ENCODE results near the gene ACE.

Gene ACE

DNA sequence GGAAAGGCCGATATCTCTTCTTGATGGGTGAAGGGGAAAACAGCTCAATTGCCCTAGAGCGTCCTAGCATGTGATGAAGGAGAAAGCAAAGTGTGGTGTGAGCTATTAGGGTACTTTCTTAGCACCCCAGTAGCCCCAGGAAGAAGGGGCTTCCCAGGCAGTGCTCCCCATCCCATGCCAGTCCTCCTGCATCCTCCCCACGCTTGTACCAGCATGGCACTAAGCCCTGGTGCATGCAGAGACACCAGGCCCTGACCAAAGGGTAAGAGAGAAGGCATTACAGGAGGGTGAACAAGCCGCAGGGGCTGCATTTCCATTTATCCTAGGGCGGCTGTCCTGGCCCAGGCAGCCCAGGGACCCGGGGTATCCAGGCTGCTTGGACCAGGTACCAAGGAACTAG is 33.8 kb upstream of the ACE start:
- POLR2A ChIA-PET: no interaction called here
- TF ChIP-seq, protein P1, sequence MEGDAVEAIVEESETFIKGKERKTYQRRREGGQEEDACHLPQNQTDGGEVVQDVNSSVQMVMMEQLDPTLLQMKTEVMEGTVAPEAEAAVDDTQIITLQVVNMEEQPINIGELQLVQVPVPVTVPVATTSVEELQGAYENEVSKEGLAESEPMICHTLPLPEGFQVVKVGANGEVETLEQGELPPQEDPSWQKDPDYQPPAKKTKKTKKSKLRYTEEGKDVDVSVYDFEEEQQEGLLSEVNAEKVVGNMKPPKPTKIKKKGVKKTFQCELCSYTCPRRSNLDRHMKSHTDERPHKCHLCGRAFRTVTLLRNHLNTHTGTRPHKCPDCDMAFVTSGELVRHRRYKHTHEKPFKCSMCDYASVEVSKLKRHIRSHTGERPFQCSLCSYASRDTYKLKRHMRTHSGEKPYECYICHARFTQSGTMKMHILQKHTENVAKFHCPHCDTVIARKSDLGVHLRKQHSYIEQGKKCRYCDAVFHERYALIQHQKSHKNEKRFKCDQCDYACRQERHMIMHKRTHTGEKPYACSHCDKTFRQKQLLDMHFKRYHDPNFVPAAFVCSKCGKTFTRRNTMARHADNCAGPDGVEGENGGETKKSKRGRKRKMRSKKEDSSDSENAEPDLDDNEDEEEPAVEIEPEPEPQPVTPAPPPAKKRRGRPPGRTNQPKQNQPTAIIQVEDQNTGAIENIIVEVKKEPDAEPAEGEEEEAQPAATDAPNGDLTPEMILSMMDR (IDR thresholded peaks at IDR 0.05; ENCODE audit: control extremely low read depth, extremely low read depth, low read depth, missing control alignments): no peak
- no peak for DNase-seq (ENCODE audit: extremely low spot score)
- CTCF ChIA-PET: interaction anchor here (1.0 to 4.5 kb wide), 9 partner anchors 7 to 169 kb away, joined by 3 to 37 read pairs (median 10); no protein-coding TSS in a partner anchor

DNA sequence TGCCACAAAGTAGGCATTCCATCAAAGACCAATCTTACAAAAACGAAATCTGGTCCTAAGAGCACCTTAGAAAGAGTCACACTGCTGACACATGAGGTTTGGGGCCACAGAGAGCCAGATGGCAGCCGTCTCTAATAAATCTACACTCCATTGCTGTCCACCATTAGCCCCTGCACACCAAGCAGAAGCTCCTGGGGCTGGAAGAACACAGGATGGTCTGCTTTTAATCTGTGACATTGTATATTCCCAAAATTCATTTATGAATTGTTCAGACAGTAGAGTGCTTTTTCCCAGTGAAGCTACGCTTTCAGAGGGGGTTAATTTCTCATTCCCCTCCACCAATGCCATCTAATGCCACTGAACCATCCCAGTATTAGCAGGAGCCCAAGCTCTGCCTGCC is 32.4 kb upstream of the ACE start:
- TF ChIP-seq, protein P1 (IDR thresholded peaks at IDR 0.05; ENCODE audit: control extremely low read depth, extremely low read depth, low read depth, missing control alignments): no peak
- POLR2A ChIA-PET: no interaction called here
- CTCF ChIA-PET: interaction anchor here (0.9 to 4.5 kb wide), 8 partner anchors 9 to 168 kb away, joined by 3 to 37 read pairs (median 4); no protein-coding TSS in a partner anchor
- no peak for DNase-seq (ENCODE audit: extremely low spot score)

DNA sequence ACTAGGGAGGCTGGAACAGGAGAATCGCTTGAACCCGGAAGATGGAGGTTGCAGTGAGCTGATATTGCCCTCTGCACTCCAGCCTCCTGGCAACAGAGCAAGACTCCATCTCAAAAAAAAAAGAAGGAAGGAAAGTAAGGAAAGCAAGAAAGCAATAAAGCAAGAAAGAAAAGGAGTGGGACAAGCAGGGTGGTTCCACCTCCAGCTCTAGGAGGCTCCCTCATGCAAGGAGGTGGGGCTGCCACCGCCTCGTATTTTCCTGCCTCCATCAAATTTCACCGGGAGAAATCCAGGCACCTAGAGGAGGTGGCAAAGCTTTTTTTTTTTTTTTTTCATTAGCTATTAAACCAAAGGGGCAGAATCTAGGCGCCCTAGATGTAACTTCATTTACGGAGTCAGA is 31.8 kb upstream of the ACE start:
- TF ChIP-seq, protein P1 (IDR thresholded peaks at IDR 0.05; ENCODE audit: control extremely low read depth, extremely low read depth, low read depth, missing control alignments): no peak
- DNase-seq (ENCODE audit: extremely low spot score): no peak
- POLR2A ChIA-PET: no interaction called here
- CTCF ChIA-PET: interaction anchor here (0.8 to 4.5 kb wide), 10 partner anchors 9 to 167 kb away, joined by 3 to 37 read pairs (median 3); no protein-coding TSS in a partner anchor

DNA sequence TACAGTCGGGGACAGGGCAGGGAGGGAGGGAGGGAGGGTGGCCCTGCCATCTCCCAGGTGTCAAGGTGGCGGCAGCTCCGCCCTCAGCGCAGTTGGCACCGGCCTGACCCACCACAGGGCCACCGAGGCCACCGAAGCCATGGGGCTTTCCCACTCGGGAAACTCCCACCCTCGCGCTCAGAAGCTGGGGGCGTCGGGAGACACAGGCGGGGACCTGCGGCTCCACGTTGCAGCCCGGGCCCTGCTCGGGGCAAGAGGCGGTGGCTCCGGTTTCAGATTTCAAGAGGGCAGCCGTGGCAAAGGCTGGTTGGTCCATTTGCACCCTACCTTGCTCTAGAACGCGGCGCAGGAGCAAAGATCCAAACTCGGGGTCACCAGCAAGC is 31.3 kb upstream of the ACE start:
- CTCF ChIA-PET: interaction anchor here (0.8 to 4.5 kb wide), 10 partner anchors 10 to 167 kb away, joined by 3 to 37 read pairs (median 4); no protein-coding TSS in a partner anchor
- DNase-seq (ENCODE audit: extremely low spot score): peak; percentile 64
- POLR2A ChIA-PET: no interaction called here
- TF ChIP-seq, protein P1 (IDR thresholded peaks at IDR 0.05; ENCODE audit: control extremely low read depth, extremely low read depth, low read depth, missing control alignments): no peak

DNA sequence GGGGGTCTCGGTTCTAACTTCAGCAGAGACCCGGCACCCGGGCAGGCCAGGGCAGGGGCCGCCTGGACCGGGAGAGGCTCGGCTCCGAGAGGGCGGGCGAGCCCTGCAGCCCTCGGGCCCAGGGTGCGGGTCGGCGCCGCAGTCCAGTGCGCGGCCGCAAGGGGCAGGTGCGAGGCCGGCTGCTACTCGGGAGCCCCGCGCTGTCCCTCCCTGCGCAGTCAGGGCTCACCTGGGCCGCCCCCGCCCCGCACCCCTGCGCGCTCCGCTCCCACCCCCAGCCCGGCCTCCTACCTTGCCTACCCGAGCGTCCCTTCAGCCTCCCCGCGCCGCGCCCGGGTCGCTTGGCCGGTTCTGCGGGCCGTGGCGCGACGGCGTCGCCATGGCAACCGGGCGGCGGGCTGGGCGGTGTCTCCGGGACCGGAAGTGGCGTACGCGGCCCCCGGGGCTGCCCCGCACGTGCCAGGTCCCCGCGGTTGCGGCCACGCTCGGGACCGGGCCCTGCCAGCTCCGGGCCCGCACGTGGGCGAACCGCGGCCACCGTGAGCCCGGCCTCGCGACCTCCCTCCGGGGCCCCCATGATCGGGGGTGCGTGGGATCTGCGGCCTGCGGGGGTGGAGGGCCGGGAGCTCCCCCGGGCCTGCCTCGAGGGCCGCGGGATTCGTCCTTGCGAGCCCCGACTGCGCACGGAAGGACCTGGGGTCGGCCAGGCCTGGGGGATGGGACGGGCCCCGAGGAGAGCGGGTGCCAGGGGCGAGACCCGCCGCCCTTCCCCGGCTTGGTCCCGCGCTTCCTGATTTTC is 30.7 kb upstream of the ACE start, which contains the start of gene CYB561:
TSS of gene CYB561 (minus strand) at position 353 of the 799 bp plus-strand sequence. CDS start 8,759 bp downstream, outside the sequence.
- ChIA-PET POLR2A (no interaction called here), CTCF (interaction anchor here (1.1 to 3.1 kb wide), 12 partner anchors 9 to 166 kb away, joined by 3 to 15 read pairs (median 4); no protein-coding TSS in a partner anchor)
- TF ChIP-seq, protein P1 (IDR thresholded peaks at IDR 0.05; ENCODE audit: control extremely low read depth, extremely low read depth, low read depth, missing control alignments): peak; percentile 23
- DNase-seq (ENCODE audit: extremely low spot score): peak; percentile 90

DNA sequence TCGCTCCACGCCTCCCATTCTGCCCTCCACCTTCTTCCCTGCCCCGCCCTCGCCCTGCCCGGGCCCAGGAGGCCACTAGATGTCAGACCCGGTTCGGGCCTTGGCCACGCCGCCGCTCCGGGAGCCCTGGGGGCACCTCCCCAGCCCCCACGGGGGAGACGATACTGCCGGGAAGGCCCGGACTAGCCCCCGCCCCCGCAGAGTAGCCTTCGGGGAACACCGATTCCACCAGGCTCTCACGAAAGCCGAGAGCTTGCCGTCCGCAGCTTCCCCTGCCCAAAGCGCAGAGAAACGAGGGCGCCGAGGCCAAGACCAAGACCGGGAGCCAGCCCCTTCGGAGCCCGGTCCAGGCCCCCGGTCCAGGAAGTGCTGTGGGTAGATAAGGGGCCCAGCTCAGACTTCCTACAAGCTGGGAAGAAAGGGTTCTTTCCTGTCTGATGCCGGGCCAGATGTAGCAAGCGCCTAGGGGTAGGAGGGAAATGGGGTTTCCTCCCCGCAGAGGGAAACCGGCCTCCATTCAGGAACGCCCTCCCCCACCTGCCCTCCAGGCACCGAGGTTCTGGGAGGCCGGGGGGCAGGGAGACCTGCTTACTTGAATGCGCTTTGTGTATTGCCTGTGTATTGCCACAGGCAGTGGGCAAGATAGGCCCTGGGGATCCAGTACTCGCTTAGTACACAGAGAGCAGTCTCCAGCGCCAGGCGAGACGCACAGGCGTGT is 29.9 kb upstream of the ACE start:
- peak; percentile 82 for DNase-seq (ENCODE audit: extremely low spot score)
- TF ChIP-seq, protein P1 (IDR thresholded peaks at IDR 0.05; ENCODE audit: control extremely low read depth, extremely low read depth, low read depth, missing control alignments): peak; percentile 37
- CTCF ChIA-PET: interaction anchor here (0.6 to 3.1 kb wide), 11 partner anchors 9 to 1273 kb away, joined by 3 to 15 read pairs (median 4); no protein-coding TSS in a partner anchor
- POLR2A ChIA-PET: no interaction called here

Measured in GM10248 (cell line).